K562 (cell line): ENCODE measurements around the gene ESPL1. TPM values are rescaled to one million over a fixed set of nuclear protein-coding genes. Genes with fewer than 3 reads are reported as not detected.

Experiments
- BDP1 ChIP-seq: IDR thresholded peaks from 3 replicates; pipeline ENCODE4 v1.6.1; 2011; ENCODE audit not compliant: insufficient read length, insufficient read depth
- FOXM1 ChIP-seq, 2 experiments: fragments of 450-650 bp in 1 of 2; sonication (generic) in 1 of 2; formaldehyde crosslinking in 1 of 2; IDR thresholded peaks; 2 replicates each; pipeline versions ENCODE4 v1.6.1 to v1.9.0; 2017 to 2022; ENCODE audit warnings: low read depth in 2 of 2, mild to moderate bottlenecking in 2 of 2, missing genetic modification reagents in 1 of 2, moderate library complexity in 1 of 2
- HDAC6 ChIP-seq: IDR thresholded peaks from 2 replicates; pipeline ENCODE4 v1.6.1; 2012; ENCODE audit warnings: low read depth, mild to moderate bottlenecking, control low read depth, inconsistent platforms, low read length, moderate library complexity
- JUN ChIP-seq, 2 experiments: sonication (generic) in 1 of 2; formaldehyde crosslinking in 1 of 2; IDR thresholded peaks; 2 replicates each; pipeline versions ENCODE4 v1.6.1 to v1.8.0; 2012 to 2022; ENCODE audit warnings: borderline replicate concordance in 2 of 2, mild to moderate bottlenecking in 2 of 2, improper control_type of control experiment in 1 of 2, low read depth in 1 of 2, low read length in 1 of 2, missing genetic modification reagents in 1 of 2
- MAFF ChIP-seq: IDR thresholded peaks from 2 replicates; pipeline ENCODE4 v1.6.1; 2012; ENCODE audit warnings: low read length, improper control_type of control experiment
- MAFG ChIP-seq: fragments of 450-650 bp; conservative IDR thresholded peaks from 2 replicates; pipeline ENCODE4 v1.6.1; 2016; ENCODE audit warnings: missing genetic modification characterization, missing compliant biosample characterization
- NCOA4 ChIP-seq: fragments of 450-650 bp; IDR thresholded peaks from 2 replicates; pipeline ENCODE4 v1.6.1; 2018; ENCODE audit warnings: mild to moderate bottlenecking; ENCODE audit not compliant: partially characterized antibody
- NR2C1 ChIP-seq, 2 experiments: fragments of 450-650 bp; IDR thresholded peaks; 2 replicates each; pipeline ENCODE4 v1.6.1; 2017; ENCODE audit warnings: mild to moderate bottlenecking in 2 of 2, antibody characterized with exemption in 1 of 2, inconsistent platforms in 1 of 2, missing compliant biosample characterization in 1 of 2, missing genetic modification characterization in 1 of 2
- POLR2AphosphoS5 ChIP-seq: IDR thresholded peaks from 2 replicates; pipeline ENCODE4 v1.6.1; 2011; ENCODE audit warnings: mild to moderate bottlenecking, low read depth, low read length, moderate library complexity; ENCODE audit not compliant: control insufficient read depth, insufficient read depth
- PTRF ChIP-seq: fragments of 450-650 bp; IDR thresholded peaks from 2 replicates; pipeline ENCODE4 v1.6.1; 2016; ENCODE audit warnings: mild to moderate bottlenecking, missing genetic modification characterization, missing compliant biosample characterization
- RFX5 ChIP-seq: IDR thresholded peaks from 2 replicates; pipeline ENCODE4 v1.6.1; 2011; ENCODE audit warnings: low read depth, mild to moderate bottlenecking, improper control_type of control experiment, low read length
- polyA plus RNA-seq, 8 experiments: library from polyadenylated mRNA; depleted of rRNA in 4 of 8; stranded (reverse) in 5 of 8; unstranded in 3 of 8; fragments of >200 nt; fragmentation: Nextera tagmentation in 2 of 8; fragmentation: Illumina TruSeq in 1 of 8; extraction: Ambion mirVana in 2 of 8; extraction: Trizol in 1 of 8; gene quantifications; 2 replicates each; pipeline versions ENCODE4 v1.2.1 to v1.2.3, GENCODE V29; 2011 to 2014; ENCODE audit warnings: inconsistent platforms in 1 of 8, missing spikeins in 1 of 8
- total RNA-seq, 7 experiments: library from RNA; depleted of rRNA in 6 of 7; stranded (reverse); fragments of >200 nt in 6 of 7; fragmentation: Illumina TruSeq in 2 of 7; extraction: Trizol in 2 of 7; gene quantifications; 2 replicates each; pipeline versions ENCODE4 v1.2.1 to v1.2.3, GENCODE V29; 2011 to 2021; ENCODE audit warnings: low replicate concordance in 1 of 7
- TF ChIP-seq, protein P1 (sequence below), 2 experiments: IDR thresholded peaks; 2 replicates each; pipeline ENCODE4 v1.6.1; 2012; ENCODE audit warnings: improper control_type of control experiment in 2 of 2, low read depth in 2 of 2, low read length in 2 of 2, borderline replicate concordance in 1 of 2
- TF ChIP-seq, protein P2 (sequence below): IDR thresholded peaks from 3 replicates; pipeline ENCODE4 v1.6.1; 2011; ENCODE audit warnings: borderline replicate concordance, mild to moderate bottlenecking, moderate library complexity; ENCODE audit not compliant: insufficient read length; ENCODE audit errors: extremely low read depth
- TF ChIP-seq, protein P3 (sequence below): sonication (generic); formaldehyde crosslinking; IDR thresholded peaks from 2 replicates; pipeline ENCODE4 v1.8.0; 2022; ENCODE audit warnings: missing genetic modification reagents, mild to moderate bottlenecking, borderline replicate concordance
- TF ChIP-seq, protein P4 (sequence below): sonication (generic); formaldehyde crosslinking; IDR thresholded peaks from 2 replicates; pipeline ENCODE4 v1.9.0; 2022; ENCODE audit warnings: mild to moderate bottlenecking, missing genetic modification reagents
- TF ChIP-seq, protein P5 (sequence below): fragments of 450-650 bp; formaldehyde crosslinking; IDR thresholded peaks from 2 replicates; pipeline ENCODE4 v1.4.0; 2022; ENCODE audit warnings: mild to moderate bottlenecking, moderate library complexity

ESPL1 gene
- total and polyA plus RNA-seq, 9 of the 15 experiments (the other 6 are each of a cell fraction or from before 2014, with no cell fraction given) = 1.2 to 55.0 (median 18.7) TPM

DNA sequence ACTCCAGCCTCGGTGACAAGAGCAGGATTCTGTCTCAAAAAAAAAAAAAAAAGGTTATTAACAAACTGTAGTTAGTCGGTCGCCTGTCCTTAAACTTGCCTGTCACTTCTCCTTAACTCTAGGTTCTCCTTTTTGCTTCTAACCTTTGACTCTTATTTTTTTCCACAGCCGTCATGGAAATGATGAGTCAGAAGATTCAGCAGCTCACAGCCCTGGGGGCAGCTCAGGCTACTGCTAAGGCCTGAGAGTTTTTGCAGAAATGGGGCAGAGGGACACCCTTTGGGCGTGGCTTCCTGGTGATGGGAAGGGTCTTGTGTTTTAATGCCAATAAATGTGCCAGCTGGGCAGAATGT is 31.0 kb downstream of the ESPL1 start (continued):
- TF ChIP-seq, protein P1, sequence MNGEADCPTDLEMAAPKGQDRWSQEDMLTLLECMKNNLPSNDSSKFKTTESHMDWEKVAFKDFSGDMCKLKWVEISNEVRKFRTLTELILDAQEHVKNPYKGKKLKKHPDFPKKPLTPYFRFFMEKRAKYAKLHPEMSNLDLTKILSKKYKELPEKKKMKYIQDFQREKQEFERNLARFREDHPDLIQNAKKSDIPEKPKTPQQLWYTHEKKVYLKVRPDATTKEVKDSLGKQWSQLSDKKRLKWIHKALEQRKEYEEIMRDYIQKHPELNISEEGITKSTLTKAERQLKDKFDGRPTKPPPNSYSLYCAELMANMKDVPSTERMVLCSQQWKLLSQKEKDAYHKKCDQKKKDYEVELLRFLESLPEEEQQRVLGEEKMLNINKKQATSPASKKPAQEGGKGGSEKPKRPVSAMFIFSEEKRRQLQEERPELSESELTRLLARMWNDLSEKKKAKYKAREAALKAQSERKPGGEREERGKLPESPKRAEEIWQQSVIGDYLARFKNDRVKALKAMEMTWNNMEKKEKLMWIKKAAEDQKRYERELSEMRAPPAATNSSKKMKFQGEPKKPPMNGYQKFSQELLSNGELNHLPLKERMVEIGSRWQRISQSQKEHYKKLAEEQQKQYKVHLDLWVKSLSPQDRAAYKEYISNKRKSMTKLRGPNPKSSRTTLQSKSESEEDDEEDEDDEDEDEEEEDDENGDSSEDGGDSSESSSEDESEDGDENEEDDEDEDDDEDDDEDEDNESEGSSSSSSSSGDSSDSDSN (IDR thresholded peaks at IDR 0.05; ENCODE audit: borderline replicate concordance in 1 of 2, low read depth in 2 of 2, low read length in 2 of 2) = no peak
- TF ChIP-seq RFX5 (no peak), NR2C1 (IDR thresholded peaks at IDR 0.05) (peak; percentile 82), NR2C1 (tag; IDR thresholded peaks at IDR 0.05) (peak; percentile 93), PTRF (tag) (no peak), BDP1 (no peak), NCOA4 (no peak), FOXM1 (IDR thresholded peaks at IDR 0.05; ENCODE audit: low read depth) (no peak), FOXM1 (CRISPR knock-in tag; IDR thresholded peaks at IDR 0.05; ENCODE audit: low read depth) (no peak), MAFF (peak; percentile 81), MAFG (peak; percentile 89), POLR2AphosphoS5 (peak; percentile 36; the same call in 1 of the 2 replicates), HDAC6 (no peak), JUN (IDR thresholded peaks at IDR 0.05; ENCODE audit: borderline replicate concordance, low read depth, low read length) (peak; percentile 85), JUN (CRISPR knock-in tag; IDR thresholded peaks at IDR 0.05; ENCODE audit: borderline replicate concordance) (peak; percentile 86; the same call in 1 of the 2 replicates)
- TF ChIP-seq, protein P2, sequence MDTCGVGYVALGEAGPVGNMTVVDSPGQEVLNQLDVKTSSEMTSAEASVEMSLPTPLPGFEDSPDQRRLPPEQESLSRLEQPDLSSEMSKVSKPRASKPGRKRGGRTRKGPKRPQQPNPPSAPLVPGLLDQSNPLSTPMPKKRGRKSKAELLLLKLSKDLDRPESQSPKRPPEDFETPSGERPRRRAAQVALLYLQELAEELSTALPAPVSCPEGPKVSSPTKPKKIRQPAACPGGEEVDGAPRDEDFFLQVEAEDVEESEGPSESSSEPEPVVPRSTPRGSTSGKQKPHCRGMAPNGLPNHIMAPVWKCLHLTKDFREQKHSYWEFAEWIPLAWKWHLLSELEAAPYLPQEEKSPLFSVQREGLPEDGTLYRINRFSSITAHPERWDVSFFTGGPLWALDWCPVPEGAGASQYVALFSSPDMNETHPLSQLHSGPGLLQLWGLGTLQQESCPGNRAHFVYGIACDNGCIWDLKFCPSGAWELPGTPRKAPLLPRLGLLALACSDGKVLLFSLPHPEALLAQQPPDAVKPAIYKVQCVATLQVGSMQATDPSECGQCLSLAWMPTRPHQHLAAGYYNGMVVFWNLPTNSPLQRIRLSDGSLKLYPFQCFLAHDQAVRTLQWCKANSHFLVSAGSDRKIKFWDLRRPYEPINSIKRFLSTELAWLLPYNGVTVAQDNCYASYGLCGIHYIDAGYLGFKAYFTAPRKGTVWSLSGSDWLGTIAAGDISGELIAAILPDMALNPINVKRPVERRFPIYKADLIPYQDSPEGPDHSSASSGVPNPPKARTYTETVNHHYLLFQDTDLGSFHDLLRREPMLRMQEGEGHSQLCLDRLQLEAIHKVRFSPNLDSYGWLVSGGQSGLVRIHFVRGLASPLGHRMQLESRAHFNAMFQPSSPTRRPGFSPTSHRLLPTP = no peak
- TF ChIP-seq, protein P3, sequence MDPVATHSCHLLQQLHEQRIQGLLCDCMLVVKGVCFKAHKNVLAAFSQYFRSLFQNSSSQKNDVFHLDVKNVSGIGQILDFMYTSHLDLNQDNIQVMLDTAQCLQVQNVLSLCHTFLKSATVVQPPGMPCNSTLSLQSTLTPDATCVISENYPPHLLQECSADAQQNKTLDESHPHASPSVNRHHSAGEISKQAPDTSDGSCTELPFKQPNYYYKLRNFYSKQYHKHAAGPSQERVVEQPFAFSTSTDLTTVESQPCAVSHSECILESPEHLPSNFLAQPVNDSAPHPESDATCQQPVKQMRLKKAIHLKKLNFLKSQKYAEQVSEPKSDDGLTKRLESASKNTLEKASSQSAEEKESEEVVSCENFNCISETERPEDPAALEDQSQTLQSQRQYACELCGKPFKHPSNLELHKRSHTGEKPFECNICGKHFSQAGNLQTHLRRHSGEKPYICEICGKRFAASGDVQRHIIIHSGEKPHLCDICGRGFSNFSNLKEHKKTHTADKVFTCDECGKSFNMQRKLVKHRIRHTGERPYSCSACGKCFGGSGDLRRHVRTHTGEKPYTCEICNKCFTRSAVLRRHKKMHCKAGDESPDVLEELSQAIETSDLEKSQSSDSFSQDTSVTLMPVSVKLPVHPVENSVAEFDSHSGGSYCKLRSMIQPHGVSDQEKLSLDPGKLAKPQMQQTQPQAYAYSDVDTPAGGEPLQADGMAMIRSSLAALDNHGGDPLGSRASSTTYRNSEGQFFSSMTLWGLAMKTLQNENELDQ (CRISPR knock-in tag) = no peak
- TF ChIP-seq, protein P4, sequence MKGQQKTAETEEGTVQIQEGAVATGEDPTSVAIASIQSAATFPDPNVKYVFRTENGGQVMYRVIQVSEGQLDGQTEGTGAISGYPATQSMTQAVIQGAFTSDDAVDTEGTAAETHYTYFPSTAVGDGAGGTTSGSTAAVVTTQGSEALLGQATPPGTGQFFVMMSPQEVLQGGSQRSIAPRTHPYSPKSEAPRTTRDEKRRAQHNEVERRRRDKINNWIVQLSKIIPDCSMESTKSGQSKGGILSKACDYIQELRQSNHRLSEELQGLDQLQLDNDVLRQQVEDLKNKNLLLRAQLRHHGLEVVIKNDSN (CRISPR knock-in tag) = no peak
- TF ChIP-seq, protein P5, sequence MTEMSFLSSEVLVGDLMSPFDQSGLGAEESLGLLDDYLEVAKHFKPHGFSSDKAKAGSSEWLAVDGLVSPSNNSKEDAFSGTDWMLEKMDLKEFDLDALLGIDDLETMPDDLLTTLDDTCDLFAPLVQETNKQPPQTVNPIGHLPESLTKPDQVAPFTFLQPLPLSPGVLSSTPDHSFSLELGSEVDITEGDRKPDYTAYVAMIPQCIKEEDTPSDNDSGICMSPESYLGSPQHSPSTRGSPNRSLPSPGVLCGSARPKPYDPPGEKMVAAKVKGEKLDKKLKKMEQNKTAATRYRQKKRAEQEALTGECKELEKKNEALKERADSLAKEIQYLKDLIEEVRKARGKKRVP (CRISPR knock-in tag) = 0 out of 2 replicates have a peak, but pooled peaks have one; percentile 31
